Measurements from ENCODE around the gene ARHGAP19. TPM values are rescaled to one million over a fixed set of nuclear protein-coding genes. Genes with fewer than 3 reads are reported as not detected.

Gene ARHGAP19
- total and polyA plus RNA-seq, 2 donors (not counting 3 experiments of a cell fraction or from before 2014, with no cell fraction given), result 6.8 to 20.0 TPM

GRCh38 chr10:97176226-97176625 lies 116.2 kb downstream of the ARHGAP19 start:
- dilution Hi-C loops (cut with MboI; ENCODE audit: extremely low pct_ligation_motif_present, low sequenced_read_pairs), result no loop called here
- CTCF ChIA-PET, result interaction anchor here (0.9 to 1.9 kb wide), 2 partner anchors 20 to 103 kb away, joined by 4 to 6 read pairs; no protein-coding TSS in a partner anchor
- TF ChIP-seq POLR2A (IDR thresholded peaks at IDR 0.05; ENCODE audit: low read depth, low read length) (no peak), MAX (IDR thresholded peaks at IDR 0.05; ENCODE audit: insufficient read depth, insufficient read length) (no peak)
- POLR2A ChIA-PET, result no interaction called here
- Histone ChIP-seq H3K9me3 (replicated peaks; ENCODE audit: control insufficient read depth, insufficient read depth, low read length) (no peaks in the 10 kb centered on the region), H3K4me3 (replicated peaks in 1 of 3; ENCODE audit: insufficient read depth in 1 of 3, low read depth in 1 of 3, low read length in 3 of 3) (no peak overlapping the region), H3K27me3 (ENCODE audit: control insufficient read depth in 2 of 2, insufficient read depth in 2 of 2, low read length in 2 of 2) (peaks cover 11 to 28% of the 10 kb centered on the region in 2 experiments), H3K27ac (ENCODE audit: insufficient read depth, low read depth, low read length) (no peak overlapping the region), H3K79me2 (ENCODE audit: control insufficient read depth, insufficient read depth, low read length) (no peaks in the 10 kb centered on the region), H4K20me1 (replicated peaks; ENCODE audit: control insufficient read depth, extremely low read depth, insufficient read depth, low read length) (no peaks in the 10 kb centered on the region), H3K9ac (replicated peaks; ENCODE audit: extremely low read depth, insufficient read depth, low read length) (no peak overlapping the region), H3K4me2 (ENCODE audit: insufficient read depth, low read length) (no peak overlapping the region), H2AFZ (ENCODE audit: low read depth, low read length) (no peak overlapping the region), H3K4me1 (ENCODE audit: control insufficient read depth, extremely low read depth, insufficient read depth, low read length) (no peaks in the 10 kb centered on the region), H3K9me1 (replicated peaks; ENCODE audit: control insufficient read depth, extremely low read depth, insufficient read depth, low read length) (no peaks in the 10 kb centered on the region), H3K36me3 (ENCODE audit: control insufficient read depth in 2 of 2, extremely low read depth in 1 of 2, insufficient read depth in 2 of 2, low read length in 2 of 2) (no peaks in the 10 kb centered on the region)
- no TSS peak for BruUV-seq (replicated peaks)
- DNase-seq (ENCODE audit: low read depth, low spot score) (no peak), FAIRE-seq (no peak)
- intact Hi-C loops (cut with micrococcal nuclease), result no loop called here

GRCh38 chr10:97175586-97175985 lies 116.9 kb downstream of the ARHGAP19 start:
- ChIA-PET CTCF (no interaction called here), POLR2A (no interaction called here)
- TF ChIP-seq CTCF (IDR thresholded peaks at IDR 0.05; ENCODE audit: extremely low read depth in 1 of 2, insufficient read depth in 1 of 2, low read depth in 1 of 2, low read length in 2 of 2), result no peak
- TF ChIP-seq EZH2 (IDR thresholded peaks at IDR 0.05; ENCODE audit: borderline replicate concordance, low read depth, low read length, severe bottlenecking), result no peak
- TF ChIP-seq FOS (IDR thresholded peaks at IDR 0.05; ENCODE audit: borderline replicate concordance, insufficient read depth, low read length), result no peak
- no peak for TF ChIP-seq MAX (IDR thresholded peaks at IDR 0.05; ENCODE audit: insufficient read depth, insufficient read length)
- TF ChIP-seq JUN (IDR thresholded peaks at IDR 0.05; ENCODE audit: borderline replicate concordance, insufficient read depth, insufficient read length, low read depth), result no peak
- no peak for TF ChIP-seq POLR2AphosphoS5 (IDR thresholded peaks at IDR 0.05; ENCODE audit: insufficient read depth, low read depth, low read length)
- TF ChIP-seq POLR2A (IDR thresholded peaks at IDR 0.05; ENCODE audit: low read depth, low read length), result no peak
- TF ChIP-seq MYC (IDR thresholded peaks at IDR 0.05; ENCODE audit: low read depth, low read length), result no peak
- TF ChIP-seq GATA2 (IDR thresholded peaks at IDR 0.05; ENCODE audit: insufficient read depth, insufficient read length, low read depth, low read length), result no peak
- H3K9ac ChIP-seq (replicated peaks; ENCODE audit: extremely low read depth, insufficient read depth, low read length), result no peak overlapping the region
- intact Hi-C loops (cut with micrococcal nuclease) (no loop called here), dilution Hi-C loops (cut with MboI; ENCODE audit: extremely low pct_ligation_motif_present, low sequenced_read_pairs) (no loop called here)
- H3K9me3 ChIP-seq (replicated peaks; ENCODE audit: control insufficient read depth, insufficient read depth, low read length), result no peaks in the 10 kb centered on the region
- H3K4me1 ChIP-seq (ENCODE audit: control insufficient read depth, extremely low read depth, insufficient read depth, low read length), result no peaks in the 10 kb centered on the region
- no peaks in the 10 kb centered on the region for H3K9me1 ChIP-seq (replicated peaks; ENCODE audit: control insufficient read depth, extremely low read depth, insufficient read depth, low read length)
- no peak overlapping the region for H3K4me3 ChIP-seq (replicated peaks in 1 of 3; ENCODE audit: insufficient read depth in 1 of 3, low read depth in 1 of 3, low read length in 3 of 3)
- DNase-seq (ENCODE audit: low read depth, low spot score) (no peak), FAIRE-seq (no peak)
- H4K20me1 ChIP-seq (replicated peaks; ENCODE audit: control insufficient read depth, extremely low read depth, insufficient read depth, low read length), result no peaks in the 10 kb centered on the region
- H3K4me2 ChIP-seq (ENCODE audit: insufficient read depth, low read length), result no peak overlapping the region
- H3K79me2 ChIP-seq (ENCODE audit: control insufficient read depth, insufficient read depth, low read length), result no peaks in the 10 kb centered on the region
- H3K27ac ChIP-seq (ENCODE audit: insufficient read depth, low read depth, low read length), result no peak overlapping the region
- peaks cover 11 to 28% of the 10 kb centered on the region in 2 experiments for H3K27me3 ChIP-seq (ENCODE audit: control insufficient read depth in 2 of 2, insufficient read depth in 2 of 2, low read length in 2 of 2)
- no peak overlapping the region for H2AFZ ChIP-seq (ENCODE audit: low read depth, low read length)
- BruUV-seq (replicated peaks), result no TSS peak
- no peaks in the 10 kb centered on the region for H3K36me3 ChIP-seq (ENCODE audit: control insufficient read depth in 2 of 2, extremely low read depth in 1 of 2, insufficient read depth in 2 of 2, low read length in 2 of 2)

Measured in endothelial cell of umbilical vein (primary cell).